TTC549 (cell line): Measurements from ENCODE around the gene SEMA6B.
"Not testable (repeated sequence)": the region's sequence is repeated elsewhere in the genome, so short reads cannot be mapped to it uniquely, and the experiment has no call there.

ENCODE experiments used
- FAIRE-seq: peaks from 2 replicates; lab custom pipeline; 2012; peaks lifted over from hg19 to GRCh38; lab: Jason Lieb, UNC

Gene SEMA6B, protein sequence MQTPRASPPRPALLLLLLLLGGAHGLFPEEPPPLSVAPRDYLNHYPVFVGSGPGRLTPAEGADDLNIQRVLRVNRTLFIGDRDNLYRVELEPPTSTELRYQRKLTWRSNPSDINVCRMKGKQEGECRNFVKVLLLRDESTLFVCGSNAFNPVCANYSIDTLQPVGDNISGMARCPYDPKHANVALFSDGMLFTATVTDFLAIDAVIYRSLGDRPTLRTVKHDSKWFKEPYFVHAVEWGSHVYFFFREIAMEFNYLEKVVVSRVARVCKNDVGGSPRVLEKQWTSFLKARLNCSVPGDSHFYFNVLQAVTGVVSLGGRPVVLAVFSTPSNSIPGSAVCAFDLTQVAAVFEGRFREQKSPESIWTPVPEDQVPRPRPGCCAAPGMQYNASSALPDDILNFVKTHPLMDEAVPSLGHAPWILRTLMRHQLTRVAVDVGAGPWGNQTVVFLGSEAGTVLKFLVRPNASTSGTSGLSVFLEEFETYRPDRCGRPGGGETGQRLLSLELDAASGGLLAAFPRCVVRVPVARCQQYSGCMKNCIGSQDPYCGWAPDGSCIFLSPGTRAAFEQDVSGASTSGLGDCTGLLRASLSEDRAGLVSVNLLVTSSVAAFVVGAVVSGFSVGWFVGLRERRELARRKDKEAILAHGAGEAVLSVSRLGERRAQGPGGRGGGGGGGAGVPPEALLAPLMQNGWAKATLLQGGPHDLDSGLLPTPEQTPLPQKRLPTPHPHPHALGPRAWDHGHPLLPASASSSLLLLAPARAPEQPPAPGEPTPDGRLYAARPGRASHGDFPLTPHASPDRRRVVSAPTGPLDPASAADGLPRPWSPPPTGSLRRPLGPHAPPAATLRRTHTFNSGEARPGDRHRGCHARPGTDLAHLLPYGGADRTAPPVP

DNA sequence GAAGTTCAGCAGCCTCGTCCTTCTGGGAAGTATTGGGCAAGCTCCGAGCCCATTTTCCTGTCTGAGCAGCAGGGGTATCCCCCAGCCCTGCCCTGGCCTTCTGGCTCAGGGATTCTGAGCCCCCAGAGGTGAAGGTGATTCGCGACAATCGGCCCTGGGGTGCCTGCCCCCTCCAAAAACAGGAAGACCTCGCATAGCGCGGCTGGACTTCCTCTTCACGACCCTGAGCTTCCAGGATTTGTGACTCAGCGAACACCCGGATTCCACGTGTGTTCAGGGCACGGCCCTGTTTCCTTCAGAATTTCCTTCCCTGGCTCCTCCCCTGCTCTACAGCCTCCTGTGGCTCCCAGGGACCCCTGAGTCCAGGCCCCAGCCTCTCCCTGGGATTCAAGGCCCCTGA, at the start of gene SEMA6B:
Gene SEMA6B (minus strand): TSS at position 116 of the 400 bp plus-strand sequence. CDS start 1,227 bp downstream, outside the sequence.
- no peak for FAIRE-seq

- FAIRE-seq: no peak
These were observed 47.6 kb upstream of the SEMA6B start for GRCh38 chr19:4606921-4607678.

- no peak for FAIRE-seq
These were observed 46.7 kb upstream of the SEMA6B start for GRCh38 chr19:4606181-4606580.

- no peak for FAIRE-seq
These were observed 45.4 kb upstream of the SEMA6B start for GRCh38 chr19:4604912-4605311.

- FAIRE-seq: no peak
These were observed 43.4 kb upstream of the SEMA6B start for GRCh38 chr19:4602915-4603314.

GRCh38 chr19:4602173-4602788, 42.8 kb upstream of the SEMA6B start:
- no peak for FAIRE-seq

DNA sequence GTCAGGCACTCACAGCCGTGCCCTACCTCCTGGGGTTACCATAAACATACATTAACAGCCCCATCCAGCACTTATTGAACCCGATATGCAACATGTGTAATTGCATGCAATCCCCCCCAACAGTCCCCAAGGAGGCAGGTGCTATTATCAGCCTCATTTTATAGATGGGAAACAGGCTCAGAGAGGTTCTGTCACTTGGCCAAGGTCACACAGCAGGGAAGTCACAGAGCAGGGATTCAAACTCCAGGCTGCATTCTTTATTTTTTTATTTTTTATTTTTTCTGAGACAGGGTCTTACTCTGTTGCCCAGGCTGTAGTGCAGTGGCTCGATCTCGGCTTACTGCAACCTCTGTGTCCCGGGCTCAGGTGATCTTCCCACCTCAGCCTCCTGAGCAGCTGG, 41.4 kb upstream of the SEMA6B start:
- no peak for FAIRE-seq

DNA sequence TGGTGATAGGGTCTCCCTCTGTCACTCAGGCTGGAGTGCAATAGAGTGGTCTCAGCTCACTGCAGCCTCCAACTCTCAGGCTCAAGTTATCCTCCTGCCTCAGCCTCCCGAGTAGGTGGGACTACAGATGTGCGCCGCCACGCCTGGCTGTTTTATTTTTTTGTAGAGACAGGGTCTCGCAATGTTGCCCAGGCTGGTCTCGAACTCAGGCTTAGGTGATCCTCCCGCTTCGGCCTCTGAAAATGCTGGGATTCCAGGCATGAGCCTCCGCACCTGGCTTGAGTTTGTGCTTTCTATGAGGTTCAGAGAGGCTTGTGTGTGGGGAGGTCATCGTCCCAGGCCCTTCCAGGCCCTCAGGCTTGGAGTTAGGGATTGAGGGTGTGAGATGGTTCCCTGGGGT, 40.6 kb upstream of the SEMA6B start:
- FAIRE-seq: no peak

DNA sequence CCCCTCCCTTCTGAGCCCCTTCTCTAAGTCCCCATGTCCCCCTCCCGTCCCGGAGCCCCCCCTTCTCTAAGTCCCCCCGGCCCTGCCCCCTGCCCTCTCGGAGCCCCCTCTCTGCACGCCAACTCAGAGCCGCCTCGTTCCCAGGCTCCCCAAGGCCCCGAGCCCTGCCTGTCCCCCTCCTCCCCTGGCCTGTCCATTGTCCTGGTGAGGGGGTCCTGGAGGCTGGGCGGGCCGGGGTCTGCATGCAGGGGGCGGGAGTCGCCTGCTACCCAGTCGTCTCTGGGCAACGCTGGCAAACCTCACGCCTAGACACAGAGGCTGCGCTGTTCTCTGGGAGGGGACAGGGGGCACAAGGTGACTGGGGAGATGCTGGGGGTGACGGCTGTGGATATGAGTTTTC, 39.2 kb upstream of the SEMA6B start:
- no peak for FAIRE-seq

GRCh38 chr19:4597975-4598671, 38.6 kb upstream of the SEMA6B start:
- FAIRE-seq: no peak

DNA sequence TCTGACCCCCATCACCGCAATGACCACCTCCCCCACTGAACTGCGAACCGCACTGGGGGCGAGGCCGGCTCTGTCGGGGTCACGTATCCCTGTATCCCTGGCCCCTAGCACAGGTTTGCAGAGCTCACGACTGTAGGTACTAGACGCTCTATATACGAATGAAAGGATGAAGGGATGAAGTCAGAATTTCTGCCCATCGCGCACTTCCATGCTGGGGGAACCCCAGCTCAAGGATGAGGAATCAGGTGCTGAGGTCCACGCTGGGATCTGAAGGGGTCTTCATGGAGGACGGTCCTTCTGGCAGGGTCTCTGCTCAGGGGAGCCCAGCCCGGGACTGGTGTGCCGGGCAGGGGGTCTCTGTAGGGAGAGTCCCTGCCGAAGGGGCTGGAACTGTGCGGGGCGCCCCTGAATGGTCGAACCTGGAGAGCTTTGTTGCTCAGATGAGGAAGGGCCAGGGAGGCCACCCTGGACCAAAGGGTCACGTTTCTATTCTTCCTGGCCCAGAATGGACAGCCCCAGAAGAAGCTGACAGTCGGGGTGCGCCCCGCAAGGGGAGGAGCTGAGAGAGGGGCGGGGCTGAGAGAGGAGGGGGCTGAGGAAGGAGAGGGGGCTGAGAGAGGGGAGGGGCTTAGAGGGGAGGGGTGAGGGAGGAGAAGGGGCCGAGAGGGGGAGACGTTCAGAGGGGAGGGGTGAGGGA, 37.9 kb upstream of the SEMA6B start:
- no peak for FAIRE-seq

DNA sequence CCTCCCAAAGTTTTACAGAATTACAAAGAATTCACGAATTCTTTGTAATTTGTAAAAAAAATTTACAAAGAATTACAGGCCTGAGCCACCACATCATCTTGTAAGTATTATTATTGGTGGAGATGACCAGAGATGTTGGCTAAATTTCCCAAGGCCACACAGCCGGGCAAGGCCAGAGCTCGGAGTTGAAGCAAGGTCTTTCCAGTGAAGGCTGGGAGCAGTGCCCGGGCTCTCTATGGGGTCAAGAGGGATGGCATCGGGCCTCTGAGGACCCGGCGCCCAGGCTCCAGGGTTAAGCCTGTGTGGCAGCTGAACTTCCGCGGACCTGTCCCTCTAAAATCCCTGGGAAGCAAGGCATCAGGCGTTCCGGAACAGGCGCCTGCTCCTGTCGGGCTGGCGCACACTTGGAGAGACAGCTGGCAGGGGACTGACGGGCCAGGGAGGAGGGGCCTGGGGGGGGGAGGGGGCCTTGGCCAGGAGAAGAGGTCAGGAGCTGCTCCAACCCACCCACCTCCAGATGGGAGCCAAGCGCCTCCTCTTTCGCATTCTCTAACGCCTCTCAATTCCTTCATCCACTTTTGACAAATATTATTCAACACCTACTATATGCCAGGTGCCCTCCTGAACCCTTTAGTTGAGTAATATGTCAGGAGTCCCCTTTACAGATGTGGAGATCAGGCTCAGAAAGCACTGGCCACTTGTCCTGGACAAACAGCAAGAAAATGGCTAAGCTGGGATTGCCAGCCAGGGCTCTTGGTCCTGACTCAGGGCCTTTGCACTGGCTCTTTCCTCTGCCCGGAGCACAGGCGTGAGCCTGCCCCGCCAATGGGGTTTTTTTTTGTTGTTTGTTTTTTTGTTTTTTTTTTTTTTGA, 36.8 kb upstream of the SEMA6B start:
- no peak for FAIRE-seq

GRCh38 chr19:4595158-4595557, 35.7 kb upstream of the SEMA6B start:
- FAIRE-seq: not testable (repeated sequence)

GRCh38 chr19:4594201-4594600, 34.7 kb upstream of the SEMA6B start:
- peak; percentile 43 for FAIRE-seq

GRCh38 chr19:4593409-4593851, 33.9 kb upstream of the SEMA6B start:
- FAIRE-seq: no peak

DNA sequence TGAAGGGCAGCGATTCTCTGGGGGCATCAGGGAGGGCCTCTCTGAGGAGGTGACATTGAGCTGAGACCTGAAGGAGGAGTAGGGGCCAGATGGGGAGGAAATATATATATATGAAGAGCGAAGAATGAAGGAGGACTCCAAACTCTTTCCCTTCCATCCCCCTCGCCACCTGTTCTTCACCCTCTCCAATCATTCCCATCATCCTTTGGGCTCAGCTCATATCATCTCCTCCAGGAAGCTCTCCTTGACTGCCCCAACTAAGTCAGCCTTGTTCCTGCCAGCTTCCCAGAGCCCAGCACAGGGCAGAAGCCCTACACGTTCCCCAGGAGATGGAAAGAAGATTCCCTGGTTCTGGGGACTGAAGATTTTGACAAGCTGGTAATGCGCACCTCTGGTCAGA, 33.0 kb upstream of the SEMA6B start:
- FAIRE-seq: no peak

DNA sequence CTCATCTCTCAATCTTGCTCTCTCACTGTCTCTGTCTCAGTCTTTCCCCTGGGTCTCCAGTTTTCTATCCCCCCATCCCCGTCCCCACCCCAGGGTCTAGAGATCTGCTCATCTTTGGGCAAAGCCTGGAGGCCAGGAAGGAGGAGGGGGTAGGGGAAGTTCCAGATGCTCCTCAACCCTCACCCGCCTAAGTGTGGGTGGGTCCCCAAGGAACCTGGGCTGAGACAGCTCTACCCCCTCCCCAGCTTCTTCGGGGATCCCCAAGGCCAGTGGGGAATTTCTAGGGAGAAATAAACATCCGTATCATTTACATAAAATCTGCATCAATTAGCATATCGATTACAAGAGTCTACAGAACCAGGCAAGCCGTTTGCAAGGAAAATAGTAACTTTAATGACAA, 31.8 kb upstream of the SEMA6B start:
- FAIRE-seq: no peak

- FAIRE-seq: no peak
These were observed 31.1 kb upstream of the SEMA6B start for GRCh38 chr19:4590559-4590958.

DNA sequence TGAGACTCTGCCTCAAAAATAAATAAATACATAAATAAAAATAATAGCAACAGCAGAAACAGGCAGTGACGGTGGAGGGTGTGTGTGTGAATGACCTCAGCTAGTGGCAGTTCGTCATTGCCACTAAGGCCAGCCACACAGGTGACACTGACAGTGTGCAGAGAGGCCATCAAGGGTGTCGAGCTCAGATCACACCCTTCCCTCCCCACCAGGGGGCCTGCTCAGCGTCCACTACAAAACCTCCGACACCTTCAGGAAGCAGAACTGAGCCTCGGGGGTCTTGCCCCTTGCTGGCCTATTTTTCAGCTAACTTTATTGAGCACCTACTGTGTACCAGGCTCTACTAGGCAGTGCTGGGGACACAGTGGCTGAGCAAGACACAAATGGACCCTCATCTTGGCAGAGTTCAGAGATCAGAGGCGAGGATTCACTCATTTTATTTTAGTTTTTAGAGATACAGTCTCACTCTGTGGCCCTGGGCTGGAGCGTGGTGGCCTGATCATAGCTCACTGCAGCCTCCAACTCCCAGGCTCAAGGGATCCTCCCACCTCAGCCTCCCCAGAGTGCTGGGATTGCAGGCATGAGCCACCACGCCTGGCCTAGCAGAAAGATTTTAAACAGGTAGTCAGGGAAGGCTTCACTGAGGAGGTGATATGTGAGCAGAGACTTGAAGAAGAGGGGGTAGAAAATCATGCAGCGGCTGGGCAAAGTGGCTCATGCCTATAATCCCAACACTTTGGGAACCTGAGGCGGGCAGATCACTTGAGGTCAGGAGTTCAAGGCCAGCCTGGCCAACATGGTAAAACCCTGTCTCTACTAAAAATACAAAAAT, 30.3 kb upstream of the SEMA6B start:
- FAIRE-seq: no peak
